ENCODE measurements around the gene KRTAP10-5. TPM values are rescaled to one million over a fixed set of nuclear protein-coding genes. Genes with fewer than 3 reads are reported as not detected.

Gene KRTAP10-5
- total and polyA plus RNA-seq, 9 of the 15 experiments (the other 6 are each of a cell fraction or from before 2014, with no cell fraction given): not detected

DNA sequence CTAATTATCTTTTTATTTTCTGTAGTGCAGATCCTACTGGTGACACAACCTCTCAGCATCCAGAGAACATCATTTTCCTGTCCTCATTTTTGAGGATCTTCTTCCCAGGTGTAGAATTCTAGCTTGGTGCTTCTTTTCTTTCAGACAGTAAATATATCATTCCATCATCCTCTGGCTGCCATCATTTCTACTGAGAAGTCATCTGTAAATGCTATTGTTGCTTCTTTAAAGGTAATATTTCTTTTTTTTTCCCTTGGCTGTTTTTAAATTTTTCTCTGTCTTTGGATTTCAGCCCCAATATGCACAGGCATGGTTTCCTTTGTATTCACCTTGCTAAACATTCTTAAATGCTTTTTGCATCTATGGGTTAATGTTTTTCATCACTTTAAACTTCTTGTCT lies 43.2 kb upstream of the KRTAP10-5 start (continued):
- TF ChIP-seq, protein P1, sequence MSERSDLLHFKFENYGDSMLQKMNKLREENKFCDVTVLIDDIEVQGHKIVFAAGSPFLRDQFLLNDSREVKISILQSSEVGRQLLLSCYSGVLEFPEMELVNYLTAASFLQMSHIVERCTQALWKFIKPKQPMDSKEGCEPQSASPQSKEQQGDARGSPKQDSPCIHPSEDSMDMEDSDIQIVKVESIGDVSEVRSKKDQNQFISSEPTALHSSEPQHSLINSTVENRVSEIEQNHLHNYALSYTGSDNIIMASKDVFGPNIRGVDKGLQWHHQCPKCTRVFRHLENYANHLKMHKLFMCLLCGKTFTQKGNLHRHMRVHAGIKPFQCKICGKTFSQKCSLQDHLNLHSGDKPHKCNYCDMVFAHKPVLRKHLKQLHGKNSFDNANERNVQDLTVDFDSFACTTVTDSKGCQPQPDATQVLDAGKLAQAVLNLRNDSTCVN (CRISPR knock-in tag; IDR thresholded peaks at IDR 0.05): no peak
- TF ChIP-seq ZBTB8A (IDR thresholded peaks at IDR 0.05; ENCODE audit: partially characterized antibody): no peak
- no peak for TF ChIP-seq SAFB (IDR thresholded peaks at IDR 0.05; ENCODE audit: borderline replicate concordance, low read depth, low read length)
- no peak for TF ChIP-seq ZNF232 (CRISPR knock-in tag; IDR thresholded peaks at IDR 0.05)
- no peak for TF ChIP-seq HMGN3 (IDR thresholded peaks at IDR 0.05; ENCODE audit: borderline replicate concordance, extremely low read depth, insufficient read length, low read depth, low read length)
- no peak for TF ChIP-seq ESRRB (CRISPR knock-in tag; IDR thresholded peaks at IDR 0.05; ENCODE audit: borderline replicate concordance)
- TF ChIP-seq, protein P2, sequence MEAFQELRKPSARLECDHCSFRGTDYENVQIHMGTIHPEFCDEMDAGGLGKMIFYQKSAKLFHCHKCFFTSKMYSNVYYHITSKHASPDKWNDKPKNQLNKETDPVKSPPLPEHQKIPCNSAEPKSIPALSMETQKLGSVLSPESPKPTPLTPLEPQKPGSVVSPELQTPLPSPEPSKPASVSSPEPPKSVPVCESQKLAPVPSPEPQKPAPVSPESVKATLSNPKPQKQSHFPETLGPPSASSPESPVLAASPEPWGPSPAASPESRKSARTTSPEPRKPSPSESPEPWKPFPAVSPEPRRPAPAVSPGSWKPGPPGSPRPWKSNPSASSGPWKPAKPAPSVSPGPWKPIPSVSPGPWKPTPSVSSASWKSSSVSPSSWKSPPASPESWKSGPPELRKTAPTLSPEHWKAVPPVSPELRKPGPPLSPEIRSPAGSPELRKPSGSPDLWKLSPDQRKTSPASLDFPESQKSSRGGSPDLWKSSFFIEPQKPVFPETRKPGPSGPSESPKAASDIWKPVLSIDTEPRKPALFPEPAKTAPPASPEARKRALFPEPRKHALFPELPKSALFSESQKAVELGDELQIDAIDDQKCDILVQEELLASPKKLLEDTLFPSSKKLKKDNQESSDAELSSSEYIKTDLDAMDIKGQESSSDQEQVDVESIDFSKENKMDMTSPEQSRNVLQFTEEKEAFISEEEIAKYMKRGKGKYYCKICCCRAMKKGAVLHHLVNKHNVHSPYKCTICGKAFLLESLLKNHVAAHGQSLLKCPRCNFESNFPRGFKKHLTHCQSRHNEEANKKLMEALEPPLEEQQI (IDR thresholded peaks at IDR 0.05): no peak
- TF ChIP-seq PML (IDR thresholded peaks at IDR 0.05; ENCODE audit: low read length): no peak
- TF ChIP-seq TRIM28 (IDR thresholded peaks at IDR 0.05): peak; percentile 96
- TF ChIP-seq, protein P3, sequence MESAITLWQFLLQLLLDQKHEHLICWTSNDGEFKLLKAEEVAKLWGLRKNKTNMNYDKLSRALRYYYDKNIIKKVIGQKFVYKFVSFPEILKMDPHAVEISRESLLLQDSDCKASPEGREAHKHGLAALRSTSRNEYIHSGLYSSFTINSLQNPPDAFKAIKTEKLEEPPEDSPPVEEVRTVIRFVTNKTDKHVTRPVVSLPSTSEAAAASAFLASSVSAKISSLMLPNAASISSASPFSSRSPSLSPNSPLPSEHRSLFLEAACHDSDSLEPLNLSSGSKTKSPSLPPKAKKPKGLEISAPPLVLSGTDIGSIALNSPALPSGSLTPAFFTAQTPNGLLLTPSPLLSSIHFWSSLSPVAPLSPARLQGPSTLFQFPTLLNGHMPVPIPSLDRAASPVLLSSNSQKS (CRISPR knock-in tag; IDR thresholded peaks at IDR 0.05): no peak
- TF ChIP-seq, protein P4, sequence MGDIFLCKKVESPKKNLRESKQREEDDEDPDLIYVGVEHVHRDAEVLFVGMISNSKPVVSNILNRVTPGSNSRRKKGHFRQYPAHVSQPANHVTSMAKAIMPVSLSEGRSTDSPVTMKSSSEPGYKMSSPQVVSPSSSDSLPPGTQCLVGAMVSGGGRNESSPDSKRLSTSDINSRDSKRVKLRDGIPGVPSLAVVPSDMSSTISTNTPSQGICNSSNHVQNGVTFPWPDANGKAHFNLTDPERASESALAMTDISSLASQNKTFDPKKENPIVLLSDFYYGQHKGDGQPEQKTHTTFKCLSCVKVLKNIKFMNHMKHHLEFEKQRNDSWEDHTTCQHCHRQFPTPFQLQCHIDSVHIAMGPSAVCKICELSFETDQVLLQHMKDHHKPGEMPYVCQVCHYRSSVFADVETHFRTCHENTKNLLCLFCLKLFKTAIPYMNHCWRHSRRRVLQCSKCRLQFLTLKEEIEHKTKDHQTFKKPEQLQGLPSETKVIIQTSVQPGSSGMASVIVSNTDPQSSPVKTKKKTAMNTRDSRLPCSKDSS (IDR thresholded peaks at IDR 0.05; ENCODE audit: low read depth, partially characterized antibody): peak; percentile 18
- TF ChIP-seq CBX5 (IDR thresholded peaks at IDR 0.05; ENCODE audit: borderline replicate concordance, low read depth): 0 out of 2 replicates have a peak, but pooled peaks have one; percentile 66
- peak in 1 of 2 experiments; percentile 86; a peak in 2 of 3 replicates for TF ChIP-seq CBX3 (IDR thresholded peaks at IDR 0.05; ENCODE audit: borderline replicate concordance in 1 of 2, low read length in 2 of 2)
- TF ChIP-seq POU5F1 (IDR thresholded peaks at IDR 0.05; ENCODE audit: borderline replicate concordance, low read depth, low read length, partially characterized antibody): no peak
- TF ChIP-seq KLF6 (CRISPR knock-in tag; IDR thresholded peaks at IDR 0.05; ENCODE audit: borderline replicate concordance): no peak
- TF ChIP-seq, protein P5, sequence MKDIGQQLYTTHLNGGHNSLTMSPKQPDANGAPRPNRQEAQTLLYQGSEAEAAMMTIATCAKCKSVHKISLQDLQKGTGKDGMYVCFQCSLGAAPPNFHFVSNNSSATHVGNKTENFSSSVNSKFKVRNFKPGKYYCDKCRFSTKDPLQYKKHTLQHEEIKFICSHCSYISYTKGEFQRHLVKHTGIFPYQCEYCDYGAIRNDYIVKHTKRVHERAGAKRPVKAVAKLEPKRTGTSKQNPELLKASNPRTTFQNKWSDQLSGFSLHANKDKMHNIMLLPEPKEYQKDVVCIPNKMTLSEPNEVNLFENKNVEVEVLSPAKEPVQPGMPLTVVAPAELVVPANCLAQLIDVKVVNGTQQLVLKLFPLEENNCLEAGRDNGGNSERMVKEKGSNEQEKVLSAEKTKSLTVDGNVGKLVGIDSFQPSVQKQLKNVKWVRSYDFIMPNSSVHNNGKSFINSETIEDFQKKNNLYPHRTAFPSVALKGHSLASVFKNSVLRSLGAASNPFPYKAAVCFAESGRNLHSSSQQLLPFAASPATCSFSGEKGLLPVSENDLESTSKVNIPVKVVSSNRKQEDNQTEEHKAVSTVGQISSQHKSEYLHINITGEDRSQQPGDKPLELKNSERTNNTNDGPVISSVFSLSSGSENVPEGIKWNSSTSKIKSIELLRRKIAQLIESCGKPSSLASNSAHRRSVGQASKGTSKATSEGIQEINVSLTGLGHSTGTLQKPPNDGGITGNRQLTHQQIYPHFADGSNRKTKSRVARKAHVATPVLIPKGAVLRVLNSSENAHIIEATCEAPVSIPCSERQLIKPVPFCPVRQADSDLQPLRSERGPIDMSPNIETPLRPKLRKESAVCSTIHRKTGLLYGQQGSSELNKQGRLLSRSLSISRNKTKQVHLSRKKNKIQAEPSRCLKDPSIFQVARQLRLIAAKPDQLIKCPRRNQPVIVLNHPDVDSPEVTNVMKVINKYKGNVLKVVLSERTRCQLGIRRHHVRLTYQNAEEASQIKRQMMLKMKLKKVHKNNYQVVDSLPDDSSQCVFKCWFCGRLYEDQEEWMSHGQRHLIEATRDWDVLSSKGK (CRISPR knock-in tag; IDR thresholded peaks at IDR 0.05): no peak
